ENCODE data around the gene CEP112.

DNA sequence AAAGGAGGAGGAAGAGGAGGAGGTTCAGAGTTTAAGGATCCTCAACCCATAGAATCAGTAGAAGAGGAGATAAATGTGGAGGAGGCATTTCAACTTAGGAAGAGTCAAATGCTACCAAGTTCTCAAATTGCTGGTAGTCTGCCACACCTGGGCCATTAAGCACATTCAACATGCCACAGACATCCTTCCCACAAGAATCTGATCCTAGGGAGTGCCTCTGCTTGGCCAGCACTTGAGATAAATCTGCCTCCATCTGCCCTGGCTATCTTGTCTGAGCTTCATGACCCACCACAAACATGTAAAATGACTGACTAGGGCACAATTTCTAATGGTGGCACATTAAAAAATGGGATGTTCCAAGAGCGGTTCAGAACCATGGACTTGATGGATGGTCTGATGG lies 593.2 kb downstream of the CEP112 start:
- TF ChIP-seq POLR2A (IDR thresholded peaks at IDR 0.05), result no peak
- TF ChIP-seq, protein P1, sequence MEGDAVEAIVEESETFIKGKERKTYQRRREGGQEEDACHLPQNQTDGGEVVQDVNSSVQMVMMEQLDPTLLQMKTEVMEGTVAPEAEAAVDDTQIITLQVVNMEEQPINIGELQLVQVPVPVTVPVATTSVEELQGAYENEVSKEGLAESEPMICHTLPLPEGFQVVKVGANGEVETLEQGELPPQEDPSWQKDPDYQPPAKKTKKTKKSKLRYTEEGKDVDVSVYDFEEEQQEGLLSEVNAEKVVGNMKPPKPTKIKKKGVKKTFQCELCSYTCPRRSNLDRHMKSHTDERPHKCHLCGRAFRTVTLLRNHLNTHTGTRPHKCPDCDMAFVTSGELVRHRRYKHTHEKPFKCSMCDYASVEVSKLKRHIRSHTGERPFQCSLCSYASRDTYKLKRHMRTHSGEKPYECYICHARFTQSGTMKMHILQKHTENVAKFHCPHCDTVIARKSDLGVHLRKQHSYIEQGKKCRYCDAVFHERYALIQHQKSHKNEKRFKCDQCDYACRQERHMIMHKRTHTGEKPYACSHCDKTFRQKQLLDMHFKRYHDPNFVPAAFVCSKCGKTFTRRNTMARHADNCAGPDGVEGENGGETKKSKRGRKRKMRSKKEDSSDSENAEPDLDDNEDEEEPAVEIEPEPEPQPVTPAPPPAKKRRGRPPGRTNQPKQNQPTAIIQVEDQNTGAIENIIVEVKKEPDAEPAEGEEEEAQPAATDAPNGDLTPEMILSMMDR (IDR thresholded peaks at IDR 0.05), result no peak
